Caco-2 (cell line): ENCODE measurements around the gene TAS2R3. TPM values are rescaled to one million over a fixed set of nuclear protein-coding genes. Genes with fewer than 3 reads are reported as not detected.
A peak's percentile ranks its signal among the peaks of the same experiment; 100 is the strongest.

Source experiments
- BruUV-seq: library from RNA; stranded (reverse); fragments of 400-500 nt; replicated peaks from 2 replicates; lab custom pipeline; 2021; lab: Mats Ljungman, UMichigan
- CTCF ChIA-PET: fragments of 300-600 bp; sonication (Branson Sonifier 250); formaldehyde crosslinking; loops from one replicate; lab custom pipeline; 2022; ENCODE audit warnings: antibody characterized with exemption; lab: Charles Lee
- POLR2A ChIA-PET: fragments of 300-600 bp; sonication (Branson Sonifier 250); formaldehyde crosslinking; loops from one replicate; lab custom pipeline; 2022; ENCODE audit warnings: antibody characterized with exemption; lab: Charles Lee
- DNase-seq, 2 experiments: peaks; one replicate each; pipeline versions ENCODE4 v3.0.0 to v3.0.0-alpha.2; 2020 to 2022
- H3K27me3 ChIP-seq: replicated peaks from 2 replicates; pipeline ENCODE4 v1.6.0; 2011; ENCODE audit warnings: low read length; ENCODE audit not compliant: control insufficient read depth, insufficient read depth
- H3K36me3 ChIP-seq: 2 replicates; pipeline ENCODE4 v1.5.1; 2011; ENCODE audit warnings: low read length; ENCODE audit not compliant: control insufficient read depth, insufficient read depth
- H3K4me1 ChIP-seq: fragments of 250-450 bp; sonication (Bioruptor Pico); 2 replicates; pipeline ENCODE4 v1.5.1; 2020; ENCODE audit warnings: mild to moderate bottlenecking
- H3K4me3 ChIP-seq: 2 replicates; pipeline ENCODE4 v1.5.1; 2011; ENCODE audit warnings: low read depth, mild to moderate bottlenecking, control low read depth, low read length
- H3K9me3 ChIP-seq: fragments of 250-450 bp; sonication (Bioruptor Pico); 2 replicates; pipeline ENCODE4 v1.5.1; 2020; ENCODE audit warnings: mild to moderate bottlenecking, moderate library complexity
- H3K27ac Mint-ChIP-seq: one replicate; pipeline ENCODE4 v1.8.0; 2022; ENCODE audit warnings: mixed read lengths; ENCODE audit not compliant: unreplicated experiment
- H3K27me3 Mint-ChIP-seq: one replicate; pipeline ENCODE4 v1.8.0; 2022; ENCODE audit warnings: mixed read lengths; ENCODE audit not compliant: insufficient read depth, unreplicated experiment
- H3K36me3 Mint-ChIP-seq: one replicate; pipeline ENCODE4 v1.8.0; 2022; ENCODE audit warnings: mild to moderate bottlenecking, mixed read lengths; ENCODE audit not compliant: insufficient read depth, unreplicated experiment
- H3K4me1 Mint-ChIP-seq: one replicate; pipeline ENCODE4 v1.8.0; 2022; ENCODE audit warnings: low read depth, mixed read lengths; ENCODE audit not compliant: unreplicated experiment
- H3K4me3 Mint-ChIP-seq: one replicate; pipeline ENCODE4 v1.8.0; 2022; ENCODE audit warnings: mild to moderate bottlenecking, moderate library complexity, mixed read lengths; ENCODE audit not compliant: unreplicated experiment
- H3K9me3 Mint-ChIP-seq: one replicate; pipeline ENCODE4 v1.8.0; 2022; ENCODE audit warnings: mixed read lengths; ENCODE audit not compliant: unreplicated experiment
- CTCF ChIP-seq, 2 experiments: fragments of 200-600 bp in 1 of 2; IDR thresholded peaks; 1 replicate in 1 of 2; 2 replicates in 1 of 2; pipeline versions ENCODE4 v1.5.1 to v1.8.0; 2011 to 2022; ENCODE audit warnings: antibody characterized with exemption in 1 of 2, control low read depth in 1 of 2, inconsistent platforms in 1 of 2, low read depth in 1 of 2, low read length in 1 of 2, mild to moderate bottlenecking in 1 of 2, moderate library complexity in 1 of 2; ENCODE audit not compliant: insufficient read depth in 1 of 2, severe bottlenecking in 1 of 2, unreplicated experiment in 1 of 2
- intact Hi-C: fragments of 100-400 bp; cut with micrococcal nuclease; formaldehyde crosslinking; loops from one replicate; pipeline ENCODE4 v1.10.0; 2022; ENCODE audit not compliant: unreplicated experiment
- total RNA-seq: library from RNA; stranded (reverse); gene quantifications from 2 replicates; pipeline ENCODE4 v1.2.3, GENCODE V29; 2022

Gene TAS2R3
- total RNA-seq, 1 experiment from 2014 or later = 1.9 TPM

GRCh38 chr7:141739250-141739649 lies 24.6 kb upstream of the TAS2R3 start:
- H3K36me3 ChIP-seq = peaks cover 3% of the 10 kb centered on the region
- Mint-ChIP-seq H3K27ac (peak overlapping the region; percentile 59), H3K4me1 (peaks cover 24% of the 10 kb centered on the region), H3K4me3 (peak overlapping the region; percentile 87), H3K36me3 (peaks cover 53% of the 10 kb centered on the region), H3K9me3 (no peaks in the 10 kb centered on the region), H3K27me3 (no peaks in the 10 kb centered on the region)
- no peaks in the 10 kb centered on the region for H3K9me3 ChIP-seq
- DNase-seq = no peak
- no peaks in the 10 kb centered on the region for H3K27me3 ChIP-seq
- intact Hi-C loops = loop anchor here (2.0 to 5.0 kb wide), 2 partner anchors 36 to 448 kb away; partner anchors contain the start of gene DENND11
- POLR2A ChIA-PET = no interaction called here
- BruUV-seq = no TSS peak
- CTCF ChIA-PET = interaction anchor here (1.6 to 3.9 kb wide), 2 partner anchors 38 to 84 kb away, joined by 7 to 65 read pairs; no protein-coding TSS in a partner anchor
- 0 out of 2 replicates have a peak, but pooled peaks cover 5% of the 10 kb centered on the region for H3K4me1 ChIP-seq
- TF ChIP-seq CTCF (IDR thresholded peaks at IDR 0.05; ENCODE audit: insufficient read depth in 1 of 2, low read depth in 1 of 2, low read length in 1 of 2, severe bottlenecking in 1 of 2, unreplicated experiment in 1 of 2) = no peak
- H3K4me3 ChIP-seq = peak overlapping the region; percentile 87

- DNase-seq = no peak
- Mint-ChIP-seq H3K36me3 (peaks cover 74% of the 10 kb centered on the region), H3K4me3 (no peak overlapping the region), H3K27me3 (no peaks in the 10 kb centered on the region), H3K27ac (no peak overlapping the region), H3K9me3 (no peaks in the 10 kb centered on the region), H3K4me1 (peaks cover 24% of the 10 kb centered on the region)
- no peaks in the 10 kb centered on the region for H3K9me3 ChIP-seq
- no peak overlapping the region for H3K4me3 ChIP-seq
- H3K27me3 ChIP-seq = no peaks in the 10 kb centered on the region
- H3K36me3 ChIP-seq = peaks cover 5% of the 10 kb centered on the region
- CTCF ChIA-PET = interaction anchor here (1.0 kb wide), 1 partner anchor 44 kb away, joined by 5 read pairs; no protein-coding TSS in a partner anchor
- intact Hi-C loops = no loop called here
- POLR2A ChIA-PET = no interaction called here
- BruUV-seq = no TSS peak
- TF ChIP-seq CTCF (IDR thresholded peaks at IDR 0.05; ENCODE audit: insufficient read depth in 1 of 2, low read depth in 1 of 2, low read length in 1 of 2, severe bottlenecking in 1 of 2, unreplicated experiment in 1 of 2) = no peak
- H3K4me1 ChIP-seq = 0 out of 2 replicates have a peak, but pooled peaks cover 5% of the 10 kb centered on the region
These were observed 21.7 kb upstream of the TAS2R3 start for GRCh38 chr7:141742229-141742628.

DNA sequence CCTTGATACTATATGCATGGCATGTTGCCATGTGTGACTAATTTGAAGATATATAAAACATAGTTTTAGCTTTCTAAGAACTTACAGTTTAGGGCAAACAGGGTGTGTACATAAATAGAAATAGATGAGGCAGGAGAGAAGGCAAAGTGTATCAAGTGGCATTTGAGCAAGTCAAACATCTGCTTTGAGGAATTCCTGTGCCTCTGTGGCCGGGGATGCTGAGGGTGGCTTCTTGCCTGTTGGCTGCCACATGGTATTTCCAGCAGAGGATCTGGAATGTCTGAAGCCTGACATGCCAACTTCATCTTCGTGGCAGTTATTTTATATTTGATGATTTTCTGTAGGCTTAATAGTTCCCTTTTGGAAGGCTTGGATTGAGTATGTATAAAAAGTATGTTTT lies 19.8 kb upstream of the TAS2R3 start:
- Mint-ChIP-seq H3K9me3 (no peaks in the 10 kb centered on the region), H3K4me3 (no peak overlapping the region), H3K27ac (no peak overlapping the region), H3K4me1 (peaks cover 24% of the 10 kb centered on the region), H3K27me3 (no peaks in the 10 kb centered on the region), H3K36me3 (peaks cover 69% of the 10 kb centered on the region)
- Histone ChIP-seq H3K36me3 (peaks cover 6% of the 10 kb centered on the region), H3K4me1 (0 out of 2 replicates have a peak, but pooled peaks cover 5% of the 10 kb centered on the region), H3K27me3 (no peaks in the 10 kb centered on the region), H3K4me3 (no peak overlapping the region), H3K9me3 (no peaks in the 10 kb centered on the region)
- no TSS peak for BruUV-seq
- no peak for TF ChIP-seq CTCF (IDR thresholded peaks at IDR 0.05; ENCODE audit: insufficient read depth in 1 of 2, low read depth in 1 of 2, low read length in 1 of 2, severe bottlenecking in 1 of 2, unreplicated experiment in 1 of 2)
- ChIA-PET CTCF (no interaction called here), POLR2A (no interaction called here)
- DNase-seq = no peak
- intact Hi-C loops = no loop called here
